Vagina (tissue), 2 donors: Measurements from ENCODE around the gene DLG2. TPM values are rescaled to one million over a fixed set of nuclear protein-coding genes. Genes with fewer than 3 reads are reported as not detected.

Source experiments
- DNase-seq, 2 donors: peaks; one replicate each; pipeline ENCODE4 v3.0.0-alpha.2; 2017; ENCODE audit errors: extremely low spot score in 2 of 2
- H3K27ac ChIP-seq: fragments of 200-600 bp; sonication (generic); one replicate; pipeline ENCODE4 v1.5.1; 2019
- H3K27me3 ChIP-seq: fragments of 200-600 bp; sonication (generic); one replicate; pipeline ENCODE4 v1.5.1; 2019
- H3K36me3 ChIP-seq, 2 donors: fragments of 200-600 bp; sonication (generic); one replicate each; pipeline ENCODE4 v1.5.1; 2017 to 2019
- H3K4me1 ChIP-seq: fragments of 200-600 bp; sonication (generic); one replicate; pipeline ENCODE4 v1.5.1; 2019
- H3K4me3 ChIP-seq, 2 donors: fragments of 200-600 bp; sonication (generic); 1 replicate in 1 of 2; 2 replicates in 1 of 2; pipeline ENCODE4 v1.5.1; 2016 to 2019
- H3K9me3 ChIP-seq: fragments of 200-600 bp; sonication (generic); one replicate; pipeline ENCODE4 v1.5.1; 2019
- CTCF ChIP-seq, 3 experiments: fragments of 450-650 bp in 2 of 3; fragments of 200-600 bp in 1 of 3; sonication (generic) in 1 of 3; IDR thresholded peaks; one replicate each; pipeline ENCODE4 v1.5.1; 2017 to 2019; ENCODE audit warnings: antibody characterized with exemption in 3 of 3, mild to moderate bottlenecking in 2 of 3, moderate library complexity in 2 of 3
- POLR2A ChIP-seq, 2 donors: fragments of 450-650 bp; IDR thresholded peaks; one replicate each; pipeline ENCODE4 v1.6.1; 2017; ENCODE audit warnings: antibody characterized with exemption in 2 of 2, mild to moderate bottlenecking in 2 of 2, moderate library complexity in 2 of 2
- POLR2AphosphoS5 ChIP-seq, 2 donors: sonication (generic); formaldehyde crosslinking; IDR thresholded peaks; one replicate each; pipeline ENCODE4 v1.9.0; 2017; ENCODE audit warnings: antibody characterized with exemption in 2 of 2, mild to moderate bottlenecking in 2 of 2, low read depth in 1 of 2; ENCODE audit not compliant: insufficient read depth in 1 of 2
- intact Hi-C: fragments of 100-400 bp; cut with DNase I; formaldehyde crosslinking; loops from one replicate; pipeline ENCODE4 v1.15.1; 2023
- total RNA-seq: library from RNA; depleted of rRNA; stranded (reverse); fragments of >200 nt; gene quantifications from one replicate; pipeline ENCODE4 v1.2.3, GENCODE V29; 2016

DLG2 gene
- total RNA-seq, 1 donor from 2014 or later = 10.1 TPM

- Histone ChIP-seq H3K4me3 (no peak overlapping the region), H3K9me3 (no peaks in the 10 kb centered on the region), H3K27me3 (no peaks in the 10 kb centered on the region), H3K27ac (no peak overlapping the region), H3K36me3 (no peaks in the 10 kb centered on the region), H3K4me1 (no peaks in the 10 kb centered on the region)
- no peak for DNase-seq
- intact Hi-C loops = no loop called here
- TF ChIP-seq POLR2AphosphoS5 (IDR thresholded peaks at IDR 0.05; ENCODE audit: insufficient read depth in 1 of 2, low read depth in 1 of 2) = no peak
- no peak for TF ChIP-seq CTCF (IDR thresholded peaks at IDR 0.05)
- no peak for TF ChIP-seq POLR2A (IDR thresholded peaks at IDR 0.05)
Observed at GRCh38 chr11:84333221-84333620, 1293.9 kb downstream of the DLG2 start.

- Histone ChIP-seq H3K4me3 (no peak overlapping the region), H3K36me3 (no peaks in the 10 kb centered on the region)
- no peak for TF ChIP-seq POLR2A (IDR thresholded peaks at IDR 0.05)
- no peak for TF ChIP-seq CTCF (IDR thresholded peaks at IDR 0.05)
- TF ChIP-seq POLR2AphosphoS5 (IDR thresholded peaks at IDR 0.05; ENCODE audit: insufficient read depth in 1 of 2, low read depth in 1 of 2) = no peak
Observed at GRCh38 chr11:84322211-84322610, 1304.9 kb downstream of the DLG2 start.

GRCh38 chr11:84319863-84320262 lies 1307.3 kb downstream of the DLG2 start:
- H3K4me1 ChIP-seq = no peaks in the 10 kb centered on the region
- no peak for DNase-seq
- no peak overlapping the region for H3K4me3 ChIP-seq
- no peaks in the 10 kb centered on the region for H3K36me3 ChIP-seq
- H3K27ac ChIP-seq = no peak overlapping the region
- TF ChIP-seq POLR2AphosphoS5 (IDR thresholded peaks at IDR 0.05; ENCODE audit: insufficient read depth in 1 of 2, low read depth in 1 of 2) (no peak), CTCF (IDR thresholded peaks at IDR 0.05) (no peak), POLR2A (IDR thresholded peaks at IDR 0.05) (no peak)
- no peaks in the 10 kb centered on the region for H3K9me3 ChIP-seq
- intact Hi-C loops = no loop called here
- no peaks in the 10 kb centered on the region for H3K27me3 ChIP-seq

More at GRCh38 chr11:84322211-84322610, 1304.9 kb downstream of the DLG2 start:
- intact Hi-C loops = no loop called here
- no peaks in the 10 kb centered on the region for H3K9me3 ChIP-seq
- H3K27ac ChIP-seq = no peak overlapping the region
- DNase-seq = no peak
- H3K27me3 ChIP-seq = no peaks in the 10 kb centered on the region
- no peaks in the 10 kb centered on the region for H3K4me1 ChIP-seq

- Histone ChIP-seq H3K4me3 (peak overlapping the region; percentile 0 to 16), H3K27ac (no peak overlapping the region), H3K4me1 (no peaks in the 10 kb centered on the region), H3K36me3 (no peaks in the 10 kb centered on the region), H3K9me3 (no peaks in the 10 kb centered on the region), H3K27me3 (no peaks in the 10 kb centered on the region)
- DNase-seq = no peak
- intact Hi-C loops = no loop called here
- TF ChIP-seq CTCF (IDR thresholded peaks at IDR 0.05) (no peak), POLR2AphosphoS5 (IDR thresholded peaks at IDR 0.05; ENCODE audit: insufficient read depth in 1 of 2, low read depth in 1 of 2) (no peak), POLR2A (IDR thresholded peaks at IDR 0.05) (no peak)
Observed at GRCh38 chr11:84316866-84317555, 1310.1 kb downstream of the DLG2 start.

- H3K36me3 ChIP-seq = no peaks in the 10 kb centered on the region
Observed at GRCh38 chr11:84313830-84314359, 1313.2 kb downstream of the DLG2 start.

More at GRCh38 chr11:84313830-84314359, 1313.2 kb downstream of the DLG2 start:
- Histone ChIP-seq H3K4me1 (no peaks in the 10 kb centered on the region), H3K9me3 (no peaks in the 10 kb centered on the region), H3K27me3 (no peaks in the 10 kb centered on the region), H3K27ac (no peak overlapping the region), H3K4me3 (no peak overlapping the region)
- no peak for DNase-seq
- intact Hi-C loops = no loop called here
- TF ChIP-seq CTCF (IDR thresholded peaks at IDR 0.05) (no peak), POLR2AphosphoS5 (IDR thresholded peaks at IDR 0.05; ENCODE audit: insufficient read depth in 1 of 2, low read depth in 1 of 2) (no peak), POLR2A (IDR thresholded peaks at IDR 0.05) (no peak)
